ENCODE data around the gene PIP5K1C. TPM values are rescaled to one million over a fixed set of nuclear protein-coding genes. Genes with fewer than 3 reads are reported as not detected.
"Not testable (repeated sequence)": the region's sequence is repeated elsewhere in the genome, so short reads cannot be mapped to it uniquely, and the experiment has no call there.

The PIP5K1C gene
- total RNA-seq, 1 donor from 2014 or later = 25.0 TPM

DNA sequence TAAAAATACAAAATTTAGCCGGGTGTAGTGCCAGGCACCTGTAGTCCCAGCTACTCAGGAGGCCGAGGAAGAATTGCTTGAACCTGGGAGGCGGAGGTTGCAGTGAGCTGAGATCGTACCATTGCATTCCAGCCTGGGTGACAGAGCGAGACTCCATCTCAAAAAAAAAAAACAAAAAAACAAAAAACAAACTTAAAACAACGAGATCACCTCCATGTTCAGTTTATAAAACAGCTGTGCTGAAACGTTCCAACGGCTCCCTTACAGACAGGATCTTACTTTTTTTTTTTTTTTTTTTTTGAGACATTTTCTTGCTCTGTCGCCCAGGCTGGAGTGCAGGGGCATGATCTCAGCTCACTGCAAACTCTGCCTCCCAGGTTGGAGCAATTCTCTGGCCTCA lies 71.5 kb downstream of the PIP5K1C start:
- not testable (repeated sequence) for DNase-seq (ENCODE audit: low spot score)

DNA sequence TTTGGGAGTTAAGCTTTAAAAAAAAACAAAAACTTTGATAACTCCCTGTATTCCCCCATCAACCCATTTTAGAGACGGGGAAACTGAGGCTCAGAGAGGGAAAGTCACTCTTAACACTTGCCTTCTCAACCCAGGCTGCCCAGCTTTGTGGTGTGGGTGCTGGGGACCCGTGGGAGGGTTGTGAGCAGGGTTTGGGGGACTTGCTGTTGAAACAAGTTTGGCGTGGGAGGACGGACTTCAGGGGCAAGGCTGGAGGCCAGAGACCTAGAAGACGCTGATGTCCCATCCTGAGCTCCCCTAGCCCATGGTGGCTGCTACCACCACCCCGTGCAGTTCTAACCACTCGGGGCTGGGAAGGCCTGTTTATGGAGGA lies 72.9 kb downstream of the PIP5K1C start:
- no peak for DNase-seq (ENCODE audit: low spot score)

DNA sequence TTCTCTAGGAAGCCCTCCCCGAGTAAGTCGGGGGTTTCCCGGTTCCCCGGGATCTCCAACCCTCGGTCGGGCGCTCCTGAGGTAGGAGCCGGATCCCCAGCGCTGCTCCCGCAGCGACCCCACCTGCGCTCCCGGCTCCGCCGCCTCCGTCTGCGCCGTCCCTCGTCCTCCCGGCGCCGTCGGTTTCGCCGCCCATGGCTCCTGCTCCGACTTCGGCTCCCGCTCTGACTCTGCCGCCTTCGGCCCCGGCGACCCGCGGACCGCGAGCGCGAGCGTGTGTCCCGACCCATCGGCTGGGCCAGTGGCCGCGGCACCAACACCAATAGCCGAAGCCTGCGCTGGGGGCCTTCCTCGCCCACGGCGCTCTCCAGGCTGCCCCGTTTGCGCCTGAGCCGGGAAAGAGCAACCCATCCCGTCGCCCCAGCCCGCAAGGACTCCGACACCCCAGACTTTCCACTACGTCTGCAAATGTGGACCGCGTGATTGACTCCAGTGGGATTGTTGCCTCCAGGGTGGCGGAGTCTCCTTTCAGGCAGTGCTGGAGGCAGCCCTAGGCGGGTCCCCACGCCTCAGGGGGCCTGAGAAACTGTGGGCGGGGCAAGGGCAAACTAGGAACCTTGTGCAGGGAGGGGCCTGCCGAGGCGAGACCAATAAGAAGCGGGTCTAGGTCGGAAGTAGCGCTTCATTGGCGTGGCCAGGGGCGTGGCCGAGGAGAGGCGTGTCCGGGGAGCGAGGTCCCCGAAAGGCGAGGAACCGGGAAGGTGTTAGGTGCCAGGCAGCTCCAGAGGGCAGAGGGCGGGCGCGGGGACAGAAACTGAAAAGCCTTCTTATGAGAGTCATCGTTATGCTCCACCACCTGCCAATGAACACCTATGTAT lies 73.6 kb downstream of the PIP5K1C start, which contains the start of gene CACTIN:
Gene CACTIN (minus strand): TSS at position 318 of the 878 bp plus-strand sequence. CDS start 28 bp downstream, at position 290.
- DNase-seq (ENCODE audit: low spot score) = peak; percentile 99

- DNase-seq (ENCODE audit: low spot score) = no peak
Measured at GRCh38 chr19:3625996-3626472, 74.2 kb downstream of the PIP5K1C start.

DNA sequence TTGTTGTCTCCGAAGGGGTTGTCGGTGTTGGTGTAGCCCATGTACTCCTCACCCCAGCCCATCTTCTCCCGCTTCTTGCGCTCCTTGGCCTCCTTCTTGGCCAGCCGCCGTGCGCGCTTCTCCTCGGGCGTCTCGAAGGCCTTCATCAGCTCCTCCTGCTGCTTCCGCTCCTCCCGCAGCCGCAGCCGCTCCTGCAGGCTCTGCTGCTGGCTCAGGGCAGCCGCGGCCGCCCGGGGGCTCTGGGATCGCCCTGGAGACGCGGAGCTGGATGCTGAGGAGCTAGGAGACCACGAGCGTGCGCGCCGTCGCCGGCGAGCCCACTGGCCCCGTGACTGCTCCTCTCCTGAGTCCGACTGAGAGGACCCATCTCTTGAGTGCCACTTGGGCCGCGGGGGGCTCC lies 76.6 kb downstream of the PIP5K1C start:
- DNase-seq (ENCODE audit: low spot score) = no peak

DNA sequence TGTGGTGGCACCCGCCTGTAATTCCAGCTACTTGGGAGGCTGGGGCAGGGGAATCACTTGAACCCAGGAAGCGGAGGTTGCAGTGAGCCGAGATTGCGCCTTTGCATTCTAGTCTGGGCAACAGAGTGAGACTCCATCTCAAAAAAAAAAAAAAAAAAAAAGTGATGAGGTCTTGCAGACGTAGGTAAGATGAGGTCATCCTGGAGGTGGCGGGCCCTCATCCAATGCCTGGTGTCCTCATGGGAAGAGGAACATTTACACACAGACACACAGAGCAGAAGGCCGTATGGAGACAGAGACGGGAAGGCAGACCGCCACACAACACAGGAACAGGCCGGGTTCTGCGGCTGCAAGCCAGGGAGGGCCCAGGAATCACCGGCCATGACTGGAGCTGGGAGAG lies 78.0 kb downstream of the PIP5K1C start:
- no peak for DNase-seq (ENCODE audit: low spot score)

DNA sequence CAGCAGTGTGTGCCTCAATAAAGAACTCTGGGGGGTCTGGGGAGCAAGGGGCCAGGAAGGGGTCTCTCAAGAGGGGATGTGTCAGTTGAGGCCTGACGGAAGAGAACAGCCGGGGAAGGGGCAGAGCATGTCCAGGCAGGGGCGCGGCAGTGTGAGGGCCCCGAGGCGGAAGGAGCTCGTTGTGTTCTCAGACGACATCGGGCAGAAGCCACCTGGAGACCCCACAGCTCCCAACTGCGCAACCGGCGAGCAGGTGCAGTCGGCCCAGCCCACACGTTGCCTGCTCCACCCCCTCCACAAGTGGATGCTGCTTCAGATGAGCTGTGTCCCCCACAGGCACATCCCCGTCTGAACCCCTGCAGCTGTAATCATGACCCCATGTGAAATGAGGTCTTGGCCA lies 78.6 kb downstream of the PIP5K1C start:
- DNase-seq (ENCODE audit: low spot score) = no peak

DNA sequence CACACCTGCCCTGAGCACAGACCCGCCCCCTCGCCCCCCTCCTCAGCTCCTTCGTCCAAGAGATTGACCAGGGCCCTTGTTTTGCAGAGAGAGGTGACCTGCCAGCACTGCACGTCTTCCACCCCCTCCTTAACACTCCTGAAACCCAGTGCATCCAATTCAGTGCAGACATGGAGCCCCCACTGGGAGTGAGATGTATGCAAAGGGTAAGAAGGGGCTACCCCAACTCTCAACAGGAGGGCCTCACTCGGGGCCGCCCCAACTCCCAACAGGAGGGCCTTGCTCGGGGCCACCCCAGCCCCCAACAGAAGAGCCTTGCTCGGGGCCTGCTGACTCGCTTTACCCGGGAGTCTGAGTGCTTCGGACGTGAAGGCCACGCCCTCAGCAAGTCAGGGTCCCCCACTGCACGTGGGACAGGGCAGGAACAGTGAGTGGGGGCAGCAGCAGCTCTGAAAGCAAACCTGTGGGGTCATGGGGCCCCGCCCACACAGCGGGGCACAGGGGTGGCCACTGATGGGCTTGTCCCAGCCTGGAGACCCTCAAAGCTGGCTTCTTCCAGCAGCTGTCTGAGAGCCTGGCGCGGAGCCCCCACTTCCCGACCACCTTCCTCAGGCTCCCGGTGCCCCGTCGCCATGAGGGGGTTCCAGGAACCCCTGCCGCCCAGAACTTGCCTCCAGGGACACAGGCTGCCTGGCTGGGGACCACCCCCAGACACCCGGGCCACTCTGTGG lies 79.3 kb downstream of the PIP5K1C start:
- DNase-seq (ENCODE audit: low spot score) = no peak

DNA sequence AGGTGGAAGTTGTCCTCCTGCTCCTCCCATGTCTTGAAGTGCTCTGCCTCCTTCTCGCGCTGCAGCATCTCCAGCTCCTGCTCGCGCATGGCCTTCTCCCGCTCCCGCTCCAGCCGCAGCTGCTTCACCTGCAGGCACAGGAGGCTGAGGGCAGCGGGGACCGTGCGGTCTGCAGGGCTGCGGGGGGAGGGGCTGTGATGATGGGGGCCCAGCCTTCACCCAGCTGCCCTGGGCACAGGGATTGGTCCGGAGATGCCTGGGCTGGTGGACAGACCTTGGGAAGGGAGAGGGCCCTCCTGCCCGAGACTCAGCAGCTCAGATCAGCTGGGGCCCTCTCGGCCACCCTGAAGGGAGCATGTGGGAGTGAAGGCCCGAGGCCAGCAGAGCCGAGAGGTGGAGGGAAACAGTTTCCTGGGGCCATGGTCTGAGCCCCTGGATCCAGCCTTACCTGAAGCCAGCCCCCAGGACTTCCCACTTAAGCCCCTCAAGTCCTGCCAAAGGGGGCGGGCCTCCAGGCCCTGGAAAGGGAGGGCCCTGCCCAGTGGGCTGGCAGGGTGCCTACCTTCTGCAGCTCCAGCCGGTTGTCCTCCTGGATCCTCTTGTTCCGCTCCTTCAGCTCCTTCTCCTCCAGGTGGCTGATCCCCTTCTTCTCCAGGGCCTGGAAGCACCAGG lies 80.0 kb downstream of the PIP5K1C start:
- no peak for DNase-seq (ENCODE audit: low spot score)

DNA sequence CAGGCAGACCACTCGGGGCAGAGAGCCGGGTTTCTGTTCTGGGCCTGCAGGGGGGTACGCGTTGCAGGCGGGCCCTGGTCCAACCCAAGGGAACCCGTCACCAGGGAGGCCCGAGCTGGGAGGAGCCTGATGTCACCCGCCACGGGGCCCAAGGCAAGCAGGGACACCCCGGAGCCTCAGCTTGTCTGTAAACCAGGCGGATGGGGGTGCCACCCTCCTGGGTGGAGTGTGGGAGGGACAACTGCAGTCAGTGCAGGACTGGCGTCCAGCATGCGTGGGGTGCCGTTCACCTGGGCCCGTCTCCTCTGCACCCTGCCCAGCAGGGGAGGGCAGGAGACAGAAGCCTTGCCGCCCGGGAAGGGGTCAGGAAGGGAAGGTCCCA lies 80.6 kb downstream of the PIP5K1C start:
- no peak for DNase-seq (ENCODE audit: low spot score)

GRCh38 chr19:3618811-3619630 lies 81.2 kb downstream of the PIP5K1C start:
- no peak for DNase-seq (ENCODE audit: low spot score)

- peak; percentile 19 for DNase-seq (ENCODE audit: low spot score)
Measured at GRCh38 chr19:3618144-3618810, 82.0 kb downstream of the PIP5K1C start.

DNA sequence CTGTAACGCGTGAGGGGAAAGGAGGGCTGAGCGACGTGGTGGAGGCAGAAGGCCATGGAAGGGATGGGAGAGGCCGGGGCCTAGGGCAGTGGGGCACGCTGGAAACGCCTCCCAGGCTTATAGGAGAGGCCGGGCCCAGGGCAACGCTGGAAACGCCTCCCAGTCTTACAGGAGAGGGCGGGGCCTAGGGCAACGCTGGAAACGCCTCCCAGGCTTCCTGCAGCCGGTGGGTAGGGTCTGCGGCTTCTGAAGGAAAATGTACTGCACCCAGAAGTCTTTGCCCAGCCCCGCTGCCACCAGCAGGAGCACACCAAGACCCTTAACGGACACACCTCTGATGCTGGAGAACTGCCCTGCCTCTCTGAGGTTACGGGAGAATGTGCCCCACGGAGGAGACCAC lies 82.8 kb downstream of the PIP5K1C start:
- DNase-seq (ENCODE audit: low spot score) = no peak

GRCh38 chr19:3615524-3616135 lies 84.6 kb downstream of the PIP5K1C start:
- DNase-seq (ENCODE audit: low spot score) = no peak

- no peak for DNase-seq (ENCODE audit: low spot score)
Measured at GRCh38 chr19:3614858-3615505, 85.3 kb downstream of the PIP5K1C start.

- no peak for DNase-seq (ENCODE audit: low spot score)
Measured at GRCh38 chr19:3613818-3614661, 86.2 kb downstream of the PIP5K1C start.

DNA sequence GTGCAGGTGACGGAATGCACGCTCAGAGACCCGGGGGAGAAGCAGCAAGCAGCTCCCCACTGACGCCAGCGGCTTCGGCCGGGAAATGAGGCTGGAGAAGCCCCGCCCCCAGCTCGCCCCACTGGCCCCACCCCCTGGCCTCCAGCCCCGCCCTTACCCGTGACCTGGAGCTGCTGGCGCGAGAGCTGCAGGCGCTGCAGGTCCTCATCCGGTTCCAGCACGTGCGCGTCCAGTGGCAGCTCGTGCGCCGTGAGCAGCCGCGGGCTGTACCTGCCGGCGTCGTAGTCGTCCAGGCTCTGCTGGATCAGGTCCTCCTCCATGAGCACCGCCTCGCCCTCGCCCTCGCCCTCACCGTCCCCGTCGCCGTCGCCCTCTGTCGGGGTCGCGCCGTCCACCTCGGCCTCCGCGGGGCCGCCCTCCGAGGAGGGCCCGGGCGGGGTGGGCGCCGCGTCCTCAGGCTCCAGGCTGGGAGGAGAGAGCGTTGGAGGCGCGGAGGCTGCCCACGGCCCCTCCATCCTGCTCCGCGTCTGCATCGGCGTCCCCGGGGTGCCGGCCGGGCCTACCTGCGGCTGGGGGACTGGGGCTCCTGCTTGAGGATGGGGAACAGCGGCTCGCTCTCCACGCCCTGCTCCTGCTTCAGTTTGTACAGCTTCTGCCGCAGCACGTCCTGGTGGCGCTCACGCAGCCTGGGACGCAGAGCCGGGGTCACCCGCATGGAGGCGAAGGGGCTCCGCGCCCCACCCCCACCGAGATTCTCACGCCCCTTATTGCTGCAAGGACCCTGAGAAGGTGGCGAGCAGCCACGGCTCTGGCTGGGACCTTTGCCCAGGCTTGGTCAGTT lies 87.1 kb downstream of the PIP5K1C start:
- DNase-seq (ENCODE audit: low spot score) = no peak

DNA sequence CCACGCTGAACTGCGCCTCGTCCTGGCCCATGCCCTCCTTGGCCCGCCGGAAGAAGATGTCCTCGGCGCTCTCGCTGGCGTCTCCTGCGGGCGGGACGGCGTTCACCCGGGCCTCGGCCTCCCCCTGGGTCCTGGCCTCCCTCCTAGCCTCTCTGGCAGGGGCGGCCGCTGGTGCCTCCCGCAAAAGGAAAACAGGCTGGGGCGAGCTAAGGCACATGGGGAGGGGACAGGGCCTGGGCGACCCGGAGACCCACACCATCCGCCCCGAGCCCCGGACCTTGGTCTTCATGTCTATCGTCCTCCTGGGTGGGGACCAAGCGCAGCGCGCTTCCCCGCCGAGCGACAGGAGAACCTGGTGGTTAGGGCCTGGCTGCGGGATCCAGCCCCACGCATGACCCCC lies 87.9 kb downstream of the PIP5K1C start:
- no peak for DNase-seq (ENCODE audit: low spot score)
